K562 (cell line): ENCODE results near the gene SOX15. TPM values are rescaled to one million over a fixed set of nuclear protein-coding genes. Genes with fewer than 3 reads are reported as not detected.
A peak's percentile ranks its signal among the peaks of the same experiment; 100 is the strongest.

Experiments
- ATAC-seq: fragments of 200-7000 bp; cut with Tn5 transposase; 3 replicates; pipeline ENCODE4 v1.9.1; 2020; ENCODE audit warnings: moderate library complexity
- BruUV-seq: library from RNA; stranded (reverse); fragments of 400-500 nt; replicated peaks from 2 replicates; lab custom pipeline; 2021; lab: Mats Ljungman, UMichigan
- CTCF ChIA-PET: fragments of 300-600 bp; formaldehyde crosslinking; extraction: SDS; loops from one replicate; lab custom pipeline; 2021; ENCODE audit warnings: low intra/inter-chr PET ratio; lab: Yijun Ruan, JAX
- POLR2A ChIA-PET: fragments of 300-600, 350-650 bp; sonication (Branson Sonifier 250); formaldehyde crosslinking; extraction: SDS; loops from one replicate; lab custom pipeline; 2021; ENCODE audit warnings: antibody characterized with exemption, inconsistent platforms; lab: Yijun Ruan, JAX
- DNase-seq, 4 experiments: peaks; one replicate each; pipeline versions ENCODE4 v3.0.0 to v3.0.0-alpha.2; 2011 to 2018; ENCODE audit warnings: low spot score in 3 of 4, mixed read lengths in 3 of 4; ENCODE audit errors: extremely low read depth in 1 of 4
- FAIRE-seq: peaks from 2 replicates; lab custom pipeline; 2011; peaks lifted over from hg19 to GRCh38; lab: Jason Lieb, UNC
- H2AFZ ChIP-seq: 2 replicates; pipeline ENCODE4 v1.6.0; 2011; ENCODE audit warnings: low read depth, low read length, control low read depth, inconsistent platforms
- H3K27ac ChIP-seq: fragments of 200-600 bp; 3 replicates; pipeline ENCODE4 v1.8.0; 2011; ENCODE audit warnings: low read depth, mild to moderate bottlenecking, control low read depth, inconsistent platforms, low read length, moderate library complexity, mixed read lengths; ENCODE audit errors: extremely low read depth
- H3K27me3 ChIP-seq, 2 experiments: fragments of 300-600 bp in 1 of 2; 2 replicates in 1 of 2; 3 replicates in 1 of 2; pipeline versions ENCODE4 v1.6.0 to v1.8.0; 2011; ENCODE audit warnings: inconsistent platforms in 2 of 2, low read length in 2 of 2, mild to moderate bottlenecking in 1 of 2, mixed read lengths in 1 of 2, moderate library complexity in 1 of 2; ENCODE audit not compliant: control insufficient read depth in 2 of 2, insufficient read depth in 2 of 2
- H3K36me3 ChIP-seq: fragments of 300-600 bp; 3 replicates; pipeline ENCODE4 v1.8.0; 2011; ENCODE audit warnings: mild to moderate bottlenecking, low read length, inconsistent platforms; ENCODE audit not compliant: control insufficient read depth, insufficient read depth
- H3K4me1 ChIP-seq, 2 experiments: fragments of 200-600 bp in 1 of 2; replicated peaks in 1 of 2; 2 replicates in 1 of 2; 3 replicates in 1 of 2; pipeline versions ENCODE4 v1.5.1 to v1.8.0; 2011; ENCODE audit warnings: inconsistent platforms in 2 of 2, low read length in 2 of 2, mild to moderate bottlenecking in 1 of 2, mixed read lengths in 1 of 2, moderate library complexity in 1 of 2; ENCODE audit not compliant: control insufficient read depth in 2 of 2, insufficient read depth in 2 of 2
- H3K4me2 ChIP-seq: 2 replicates; pipeline ENCODE4 v1.6.1; 2011; ENCODE audit warnings: low read length, control low read depth, inconsistent platforms, mixed read lengths; ENCODE audit not compliant: insufficient read depth
- H3K4me3 ChIP-seq: fragments of 200-600 bp; sonication (generic), shearing (Covaris generic); 2 replicates; pipeline ENCODE4 v1.5.1; 2016; ENCODE audit warnings: control low read depth, inconsistent platforms
- H3K79me2 ChIP-seq: fragments of 200-600 bp; 3 replicates; pipeline ENCODE4 v1.8.0; 2011; ENCODE audit warnings: low read length, inconsistent platforms; ENCODE audit not compliant: control insufficient read depth, insufficient read depth
- H3K9ac ChIP-seq, 2 experiments: 2 replicates each; pipeline versions ENCODE4 v1.6.0 to v1.6.1; 2011; ENCODE audit warnings: low read depth in 2 of 2, low read length in 2 of 2, control low read depth in 1 of 2, inconsistent platforms in 1 of 2, mild to moderate bottlenecking in 1 of 2, mixed read lengths in 1 of 2; ENCODE audit not compliant: insufficient read depth in 1 of 2
- H3K9me1 ChIP-seq: one replicate; pipeline ENCODE4 v1.6.0; 2011; ENCODE audit warnings: inconsistent platforms, mild to moderate bottlenecking, low read length, moderate library complexity; ENCODE audit not compliant: control insufficient read depth, insufficient read depth
- H3K9me3 ChIP-seq: replicated peaks from 2 replicates; pipeline ENCODE4 v1.5.1; 2011; ENCODE audit warnings: low read depth, low read length, inconsistent platforms; ENCODE audit not compliant: control insufficient read depth, insufficient read depth
- H4K20me1 ChIP-seq: replicated peaks from 2 replicates; pipeline ENCODE4 v1.6.1; 2011; ENCODE audit warnings: low read length, inconsistent platforms, mixed read lengths; ENCODE audit not compliant: control insufficient read depth, insufficient read depth
- BCL6 ChIP-seq: fragments of 250-450 bp; sonication (Bioruptor Pico); IDR thresholded peaks from 2 replicates; pipeline ENCODE4 v1.4.0; 2020
- CBFA2T3 ChIP-seq: fragments of 450-650 bp; IDR thresholded peaks from 2 replicates; pipeline ENCODE4 v1.6.1; 2017
- MAFF ChIP-seq: IDR thresholded peaks from 2 replicates; pipeline ENCODE4 v1.6.1; 2012; ENCODE audit warnings: low read length, improper control_type of control experiment
- WGBS: fragments of 100-300 bp; shearing (Covaris generic); methylation state at CpG from one replicate; pipeline ENCODE4 v1.1.6; 2016; ENCODE audit warnings: low coverage, mixed read lengths; ENCODE audit not compliant: insufficient coverage; ENCODE audit errors: missing lambda C conversion rate; 5-methylcytosine and 5-hydroxymethylcytosine counted together
- in situ Hi-C: fragments of 300-500 bp; cut with MboI; formaldehyde crosslinking; loops from 4 replicates; pipeline ENCODE4 v1.15.0; 2018; ENCODE audit warnings: inconsistent platforms, mixed read lengths
- intact Hi-C: fragments of 100-400 bp; cut with micrococcal nuclease; formaldehyde crosslinking; loops from 2 replicates; pipeline ENCODE4 v1.14.2; 2022
- polyA plus RNA-seq, 8 experiments: library from polyadenylated mRNA; depleted of rRNA in 4 of 8; stranded (reverse) in 5 of 8; unstranded in 3 of 8; fragments of >200 nt; fragmentation: Nextera tagmentation in 2 of 8; fragmentation: Illumina TruSeq in 1 of 8; extraction: Ambion mirVana in 2 of 8; extraction: Trizol in 1 of 8; gene quantifications; 2 replicates each; pipeline versions ENCODE4 v1.2.1 to v1.2.3, GENCODE V29; 2011 to 2014; ENCODE audit warnings: inconsistent platforms in 1 of 8, missing spikeins in 1 of 8
- total RNA-seq, 7 experiments: library from RNA; depleted of rRNA in 6 of 7; stranded (reverse); fragments of >200 nt in 6 of 7; fragmentation: Illumina TruSeq in 2 of 7; extraction: Trizol in 2 of 7; gene quantifications; 2 replicates each; pipeline versions ENCODE4 v1.2.1 to v1.2.3, GENCODE V29; 2011 to 2021; ENCODE audit warnings: low replicate concordance in 1 of 7
- TF ChIP-seq, protein P1 (sequence below), 2 experiments: IDR thresholded peaks; 2 replicates each; pipeline ENCODE4 v1.6.1; 2011; ENCODE audit warnings: borderline replicate concordance in 1 of 2, control low read depth in 1 of 2, low read depth in 1 of 2, low read length in 1 of 2, mild to moderate bottlenecking in 1 of 2, mixed read lengths in 1 of 2, moderate library complexity in 1 of 2; ENCODE audit not compliant: insufficient read depth in 1 of 2, insufficient read length in 1 of 2, poor library complexity in 1 of 2, severe bottlenecking in 1 of 2; ENCODE audit errors: extremely low read depth in 1 of 2

Gene SOX15
- total and polyA plus RNA-seq, 9 of the 15 experiments (the other 6 are each of a cell fraction or from before 2014, with no cell fraction given) = 0.07 to 0.33 (median 0.19) TPM; not detected in 5

- peaks cover 8 to 25% of the 10 kb centered on the region in 2 experiments; a peak in 4 of 5 replicates for H3K4me1 ChIP-seq
- in situ Hi-C loops = loop anchor here (10.0 to 25.0 kb wide), 2 partner anchors 195 to 512 kb away; partner anchors contain the start of genes KCTD11, SLC16A11, SLC16A13 and TMEM95
- no TSS peak for BruUV-seq
- no peak overlapping the region for H3K27ac ChIP-seq
- H3K9me1 ChIP-seq = no peaks in the 10 kb centered on the region
- 69% methylated on average over 11 of the region's 20 CpGs for WGBS
- no peaks in the 10 kb centered on the region for H3K9me3 ChIP-seq
- no peaks in the 10 kb centered on the region for H3K79me2 ChIP-seq
- POLR2A ChIA-PET = interaction anchor here (0.6 kb wide), 1 partner anchor 8 kb away, joined by 5 read pairs; no protein-coding TSS in a partner anchor
- H3K9ac ChIP-seq = peak overlapping the region in 1 of 2 experiments; percentile 88; a peak in 2 of 4 replicates
- H3K27me3 ChIP-seq = no peaks in the 10 kb centered on the region
- no peaks in the 10 kb centered on the region for H3K36me3 ChIP-seq
- CTCF ChIA-PET = interaction anchor here (0.5 kb wide), 1 partner anchor 79 kb away, joined by 4 read pairs; no protein-coding TSS in a partner anchor
- no peak overlapping the region for H3K4me2 ChIP-seq
- FAIRE-seq (no peak), ATAC-seq (no peak; the same call in 2 of the 3 replicates), DNase-seq (no peak)
- peak overlapping the region; percentile 73; the same call in 1 of the 2 replicates for H2AFZ ChIP-seq
- no peak overlapping the region; the same call in 1 of the 2 replicates for H3K4me3 ChIP-seq
- TF ChIP-seq, protein P1, sequence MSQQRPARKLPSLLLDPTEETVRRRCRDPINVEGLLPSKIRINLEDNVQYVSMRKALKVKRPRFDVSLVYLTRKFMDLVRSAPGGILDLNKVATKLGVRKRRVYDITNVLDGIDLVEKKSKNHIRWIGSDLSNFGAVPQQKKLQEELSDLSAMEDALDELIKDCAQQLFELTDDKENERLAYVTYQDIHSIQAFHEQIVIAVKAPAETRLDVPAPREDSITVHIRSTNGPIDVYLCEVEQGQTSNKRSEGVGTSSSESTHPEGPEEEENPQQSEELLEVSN (IDR thresholded peaks at IDR 0.05; ENCODE audit: borderline replicate concordance in 1 of 2, extremely low read depth in 1 of 2, insufficient read depth in 1 of 2, insufficient read length in 1 of 2, low read depth in 1 of 2, low read length in 1 of 2, poor library complexity in 1 of 2, severe bottlenecking in 1 of 2) = no peak
- 0 out of 2 replicates have a peak, but pooled peaks have one; percentile 22 for TF ChIP-seq CBFA2T3
- no peak for TF ChIP-seq MAFF
- no peak for TF ChIP-seq BCL6 (CRISPR knock-in tag)
- no peaks in the 10 kb centered on the region for H4K20me1 ChIP-seq
- intact Hi-C loops = no loop called here
Observed at GRCh38 chr17:7549401-7550055, 40.4 kb downstream of the SOX15 start.
